Small intestine (tissue), 7 donors: ENCODE data around the gene C14orf132. TPM values are rescaled to one million over a fixed set of nuclear protein-coding genes. Genes with fewer than 3 reads are reported as not detected.
A peak's percentile ranks its signal among the peaks of the same experiment; 100 is the strongest.

Experiments used
- DNase-seq, 2 donors: peaks; one replicate each; pipeline versions ENCODE4 v3.0.0 to v3.0.0-alpha.2; 2013
- FAIRE-seq: peaks from 2 replicates; lab custom pipeline; 2012; peaks lifted over from hg19 to GRCh38; lab: Jason Lieb, UNC
- H3K27ac ChIP-seq, 3 donors: one replicate each; pipeline ENCODE4 v1.5.1; 2013; ENCODE audit warnings: low read length in 2 of 3, mild to moderate bottlenecking in 2 of 3, control low read depth in 1 of 3, inconsistent platforms in 1 of 3, low read depth in 1 of 3, moderate library complexity in 1 of 3
- H3K27me3 ChIP-seq, 3 donors: one replicate each; pipeline ENCODE4 v1.6.1; 2013; ENCODE audit warnings: low read length in 3 of 3, inconsistent platforms in 1 of 3; ENCODE audit not compliant: control insufficient read depth in 3 of 3, insufficient read depth in 3 of 3
- H3K36me3 ChIP-seq, 3 donors: one replicate each; pipeline ENCODE4 v1.6.1; 2013; ENCODE audit warnings: low read length in 3 of 3, inconsistent platforms in 1 of 3, low read depth in 1 of 3, mild to moderate bottlenecking in 1 of 3, moderate library complexity in 1 of 3; ENCODE audit not compliant: control insufficient read depth in 3 of 3, insufficient read depth in 2 of 3
- H3K4me1 ChIP-seq, 3 donors: one replicate each; pipeline ENCODE4 v1.6.1; 2013; ENCODE audit warnings: low read length in 2 of 3, inconsistent platforms in 1 of 3, low read depth in 1 of 3, mild to moderate bottlenecking in 1 of 3, moderate library complexity in 1 of 3; ENCODE audit not compliant: control insufficient read depth in 3 of 3, insufficient read depth in 2 of 3
- H3K4me3 ChIP-seq, 3 donors: one replicate each; pipeline ENCODE4 v1.5.1; 2013; ENCODE audit warnings: low read length in 3 of 3, control low read depth in 1 of 3, inconsistent platforms in 1 of 3, low read depth in 1 of 3, mild to moderate bottlenecking in 1 of 3, moderate library complexity in 1 of 3
- H3K9me3 ChIP-seq, 2 donors: one replicate each; pipeline ENCODE4 v1.6.1; 2013; ENCODE audit warnings: low read depth in 1 of 2, low read length in 1 of 2; ENCODE audit not compliant: control insufficient read depth in 2 of 2, insufficient read depth in 1 of 2
- WGBS, 3 donors: extraction: QIAGEN DNeasy Blood & Tissue Kit; methylation state at CpG; one replicate each; pipeline ENCODE4 v1.1.7; 2013; 5-methylcytosine and 5-hydroxymethylcytosine counted together
- polyA plus RNA-seq, 4 donors: library from polyadenylated mRNA; stranded (reverse) in 3 of 4; unstranded in 1 of 4; fragments of 200-250 nt in 3 of 4; fragments of 120-200 nt in 1 of 4; gene quantifications; one replicate each; pipeline versions ENCODE4 v1.2.1 to v1.2.3, GENCODE V29; 2013
- donor health status: healthy with polysubstance abuse.
- donor health status: control.
- donor health status: control.
- donor health status: Bipolar disorder and iron deficiency.
- donor health status: healthy.

The C14orf132 gene
- polyA plus RNA-seq, 4 donors = 0.45 to 10.1 (median 3.9) TPM

- H3K36me3 ChIP-seq = no peaks in the 10 kb centered on the region
- H3K27me3 ChIP-seq = peaks cover 0 to 5% (median 0%) of the 10 kb centered on the region in 3 donors
- no peak overlapping the region for H3K4me3 ChIP-seq
- H3K4me1 ChIP-seq = no peaks in the 10 kb centered on the region
- no peak for DNase-seq
- no peak overlapping the region for H3K27ac ChIP-seq
- FAIRE-seq = no peak
- peaks cover 0 to 5% of the 10 kb centered on the region in 2 donors for H3K9me3 ChIP-seq
Observed at GRCh38 chr14:96047101-96047500, 7.9 kb downstream of the C14orf132 start.

- no peak for DNase-seq
- no peaks in the 10 kb centered on the region for H3K27me3 ChIP-seq
- no peak overlapping the region for H3K4me3 ChIP-seq
- peaks cover 0 to 5% of the 10 kb centered on the region in 2 donors for H3K9me3 ChIP-seq
- no peaks in the 10 kb centered on the region for H3K4me1 ChIP-seq
- H3K27ac ChIP-seq = no peak overlapping the region
- FAIRE-seq = no peak
- H3K36me3 ChIP-seq = no peaks in the 10 kb centered on the region
Observed at GRCh38 chr14:96049932-96050331, 10.8 kb downstream of the C14orf132 start.

- Histone ChIP-seq H3K27me3 (no peaks in the 10 kb centered on the region), H3K4me1 (no peaks in the 10 kb centered on the region), H3K9me3 (peaks cover 0 to 5% of the 10 kb centered on the region in 2 donors), H3K36me3 (no peaks in the 10 kb centered on the region), H3K27ac (no peak overlapping the region), H3K4me3 (no peak overlapping the region)
- DNase-seq (no peak), FAIRE-seq (no peak)
- WGBS, 3 donors = 65 to 86% (median 70%) methylated on average over 4 of the region's 4 CpGs
Observed at GRCh38 chr14:96050482-96050881, 11.3 kb downstream of the C14orf132 start.

- H3K27me3 ChIP-seq = no peaks in the 10 kb centered on the region
- FAIRE-seq = no peak
- 70 to 86% (median 75%) methylated on average over 3 of the region's 3 CpGs for WGBS, 3 donors
Observed at GRCh38 chr14:96051231-96051630, 12.1 kb downstream of the C14orf132 start.

GRCh38 chr14:96051642-96052540 lies 12.7 kb downstream of the C14orf132 start:
- no peak for FAIRE-seq
- no peak overlapping the region for H3K4me3 ChIP-seq
- no peaks in the 10 kb centered on the region for H3K4me1 ChIP-seq
- DNase-seq = peak in 1 of 2 donors; percentile 16
- H3K36me3 ChIP-seq = no peaks in the 10 kb centered on the region
- no peak overlapping the region for H3K27ac ChIP-seq
- no peaks in the 10 kb centered on the region for H3K27me3 ChIP-seq
- WGBS, 3 donors = 50 to 72% (median 65%) methylated on average over 14 of the region's 14 CpGs
- no peaks in the 10 kb centered on the region for H3K9me3 ChIP-seq

More at GRCh38 chr14:96051231-96051630, 12.1 kb downstream of the C14orf132 start:
- Histone ChIP-seq H3K9me3 (no peaks in the 10 kb centered on the region), H3K36me3 (no peaks in the 10 kb centered on the region), H3K27ac (no peak overlapping the region), H3K4me3 (no peak overlapping the region), H3K4me1 (no peaks in the 10 kb centered on the region)
- no peak for DNase-seq

GRCh38 chr14:96052541-96053247 lies 13.5 kb downstream of the C14orf132 start:
- WGBS, 3 donors = 73 to 86% (median 74%) methylated on average over 10 of the region's 10 CpGs
- H3K4me1 ChIP-seq = no peaks in the 10 kb centered on the region
- no peaks in the 10 kb centered on the region for H3K27me3 ChIP-seq
- DNase-seq (no peak), FAIRE-seq (no peak)
- H3K4me3 ChIP-seq = no peak overlapping the region
- H3K27ac ChIP-seq = no peak overlapping the region
- H3K36me3 ChIP-seq = no peaks in the 10 kb centered on the region
- no peaks in the 10 kb centered on the region for H3K9me3 ChIP-seq

GRCh38 chr14:96053248-96053599 lies 14.1 kb downstream of the C14orf132 start:
- DNase-seq (no peak), FAIRE-seq (no peak)
- Histone ChIP-seq H3K9me3 (no peaks in the 10 kb centered on the region), H3K36me3 (no peaks in the 10 kb centered on the region), H3K4me1 (no peaks in the 10 kb centered on the region), H3K27me3 (no peaks in the 10 kb centered on the region), H3K4me3 (no peak overlapping the region), H3K27ac (peak overlapping the region in 2 of 3 donors; percentile 8 to 57)
- 56 to 82% (median 59%) methylated on average over 5 of the region's 5 CpGs for WGBS, 3 donors

- Histone ChIP-seq H3K9me3 (no peaks in the 10 kb centered on the region), H3K27ac (peak overlapping the region in 2 of 3 donors; percentile 8 to 57), H3K4me1 (no peaks in the 10 kb centered on the region), H3K36me3 (no peaks in the 10 kb centered on the region), H3K4me3 (no peak overlapping the region), H3K27me3 (no peaks in the 10 kb centered on the region)
- DNase-seq (no peak), FAIRE-seq (no peak)
- 71 to 74% (median 73%) methylated on average over 13 of the region's 13 CpGs for WGBS, 3 donors
Observed at GRCh38 chr14:96053600-96054381, 14.6 kb downstream of the C14orf132 start.
